ENCODE data around the gene FAM180B.

DNA sequence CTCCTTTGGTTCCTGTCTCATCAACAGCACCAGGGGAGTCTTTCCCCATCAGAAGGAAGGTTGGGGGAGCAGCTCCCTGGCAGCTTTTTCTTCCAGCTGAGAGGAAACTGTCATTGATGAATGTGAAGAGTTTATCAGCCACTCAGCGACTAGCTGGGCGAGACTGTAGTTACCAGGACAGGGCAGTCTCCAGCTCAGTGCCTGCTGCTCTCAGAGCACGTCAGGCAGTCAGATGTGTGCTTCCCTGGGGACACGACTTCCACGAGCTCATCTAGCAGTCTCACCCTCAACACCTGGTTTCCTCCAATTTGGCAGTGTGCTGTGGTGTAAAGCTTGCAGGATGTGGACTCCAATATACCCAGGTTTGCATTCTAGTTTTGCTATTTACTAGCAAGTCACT lies 20.3 kb downstream of the FAM180B start:
- no peak for TF ChIP-seq FOXK2 (IDR thresholded peaks at IDR 0.05)
- no peak for TF ChIP-seq TARDBP (IDR thresholded peaks at IDR 0.05)
- TF ChIP-seq FOXA1 (IDR thresholded peaks at IDR 0.05), result no peak
- no peak for TF ChIP-seq SUZ12 (IDR thresholded peaks at IDR 0.05)
- TF ChIP-seq ARNT (IDR thresholded peaks at IDR 0.05), result no peak
- TF ChIP-seq SP1 (IDR thresholded peaks at IDR 0.05), result no peak
- no peak for TF ChIP-seq BHLHE40 (IDR thresholded peaks at IDR 0.05; ENCODE audit: borderline replicate concordance)
- TF ChIP-seq L3MBTL2 (conservative IDR thresholded peaks at IDR 0.05), result no peak
- TF ChIP-seq FOXM1 (IDR thresholded peaks at IDR 0.05; ENCODE audit: borderline replicate concordance), result no peak
- no peak for TF ChIP-seq ELF4 (IDR thresholded peaks at IDR 0.05)

Data from HEK293T (cell line).